ENCODE data around the gene CCDC63. TPM values are rescaled to one million over a fixed set of nuclear protein-coding genes. Genes with fewer than 3 reads are reported as not detected.

Gene CCDC63
- total RNA-seq, 6 donors from 2014 or later: not detected

GRCh38 chr12:110816248-110816647 lies 30.5 kb upstream of the CCDC63 start:
- H3K27ac ChIP-seq: no peak overlapping the region
- no peaks in the 10 kb centered on the region for H3K9me3 ChIP-seq
- no peak for ATAC-seq (ENCODE audit: low FRiP score in 2 of 2)
- WGBS, 2 donors: 100% methylated on average over 1 of the region's 1 CpG
- no peak for TF ChIP-seq POLR2AphosphoS5 (IDR thresholded peaks at IDR 0.05)
- no peaks in the 10 kb centered on the region for H3K27me3 ChIP-seq
- H3K4me3 ChIP-seq: no peak overlapping the region
- no peak for DNase-seq
- no peaks in the 10 kb centered on the region for H3K4me1 ChIP-seq
- no peaks in the 10 kb centered on the region for H3K36me3 ChIP-seq

DNA sequence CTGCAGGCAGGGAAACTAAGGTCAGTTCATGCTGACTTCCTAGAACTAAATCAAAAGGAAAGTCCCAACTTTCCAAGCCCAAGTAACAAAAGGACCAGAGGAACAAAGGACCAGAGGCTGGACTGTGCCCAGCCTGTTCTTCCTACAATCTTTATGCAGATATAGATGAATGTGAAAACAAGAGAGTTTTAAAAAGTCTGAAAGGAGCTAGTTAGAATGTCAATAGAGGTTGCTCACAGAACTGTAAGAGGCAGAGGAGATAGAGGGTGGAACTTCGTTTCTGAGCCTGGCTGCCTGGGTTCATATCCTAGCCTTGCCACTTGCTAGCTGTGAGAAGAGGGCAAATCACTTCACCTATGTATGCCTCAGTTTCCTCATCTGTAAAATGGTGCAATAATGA lies 30.0 kb upstream of the CCDC63 start:
- H3K36me3 ChIP-seq: no peaks in the 10 kb centered on the region
- H3K9me3 ChIP-seq: no peaks in the 10 kb centered on the region
- no peak overlapping the region for H3K27ac ChIP-seq
- DNase-seq (no peak), ATAC-seq (ENCODE audit: low FRiP score in 2 of 2) (no peak)
- 57 to 59% methylated on average over 1 of the region's 1 CpG for WGBS, 2 donors
- TF ChIP-seq POLR2A (IDR thresholded peaks at IDR 0.05) (no peak), POLR2AphosphoS5 (IDR thresholded peaks at IDR 0.05) (no peak), EP300 (IDR thresholded peaks at IDR 0.05) (no peak)
- TF ChIP-seq, protein P1, sequence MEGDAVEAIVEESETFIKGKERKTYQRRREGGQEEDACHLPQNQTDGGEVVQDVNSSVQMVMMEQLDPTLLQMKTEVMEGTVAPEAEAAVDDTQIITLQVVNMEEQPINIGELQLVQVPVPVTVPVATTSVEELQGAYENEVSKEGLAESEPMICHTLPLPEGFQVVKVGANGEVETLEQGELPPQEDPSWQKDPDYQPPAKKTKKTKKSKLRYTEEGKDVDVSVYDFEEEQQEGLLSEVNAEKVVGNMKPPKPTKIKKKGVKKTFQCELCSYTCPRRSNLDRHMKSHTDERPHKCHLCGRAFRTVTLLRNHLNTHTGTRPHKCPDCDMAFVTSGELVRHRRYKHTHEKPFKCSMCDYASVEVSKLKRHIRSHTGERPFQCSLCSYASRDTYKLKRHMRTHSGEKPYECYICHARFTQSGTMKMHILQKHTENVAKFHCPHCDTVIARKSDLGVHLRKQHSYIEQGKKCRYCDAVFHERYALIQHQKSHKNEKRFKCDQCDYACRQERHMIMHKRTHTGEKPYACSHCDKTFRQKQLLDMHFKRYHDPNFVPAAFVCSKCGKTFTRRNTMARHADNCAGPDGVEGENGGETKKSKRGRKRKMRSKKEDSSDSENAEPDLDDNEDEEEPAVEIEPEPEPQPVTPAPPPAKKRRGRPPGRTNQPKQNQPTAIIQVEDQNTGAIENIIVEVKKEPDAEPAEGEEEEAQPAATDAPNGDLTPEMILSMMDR (IDR thresholded peaks at IDR 0.05): no peak
- H3K27me3 ChIP-seq: no peaks in the 10 kb centered on the region
- no peaks in the 10 kb centered on the region for H3K4me1 ChIP-seq
- H3K4me3 ChIP-seq: no peak overlapping the region

DNA sequence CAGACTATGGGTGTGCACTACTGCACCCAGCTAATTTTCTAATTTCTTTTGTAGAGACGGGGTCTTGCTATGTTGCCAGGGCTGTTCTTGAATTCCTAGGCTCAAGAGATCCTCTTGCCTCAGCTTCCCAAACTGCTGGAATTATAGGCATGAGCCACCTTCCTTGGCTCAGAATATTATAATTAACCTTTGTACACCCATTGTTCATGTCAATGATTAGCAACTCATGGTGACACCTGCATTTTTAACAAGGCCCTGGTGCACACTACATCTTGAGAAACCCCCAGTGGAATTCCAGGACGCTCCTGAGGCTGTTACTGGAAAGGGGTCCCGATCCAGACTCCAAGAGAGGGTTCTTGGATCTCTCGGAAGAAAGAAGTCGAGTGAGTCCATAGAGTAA lies 28.3 kb upstream of the CCDC63 start:
- no peaks in the 10 kb centered on the region for H3K9me3 ChIP-seq
- DNase-seq (no peak), ATAC-seq (ENCODE audit: low FRiP score in 2 of 2) (no peak)
- TF ChIP-seq EP300 (IDR thresholded peaks at IDR 0.05) (no peak), POLR2AphosphoS5 (IDR thresholded peaks at IDR 0.05) (no peak)
- no peaks in the 10 kb centered on the region for H3K36me3 ChIP-seq
- H3K4me3 ChIP-seq: no peak overlapping the region
- H3K27me3 ChIP-seq: no peaks in the 10 kb centered on the region
- 83 to 93% methylated on average over 5 of the region's 5 CpGs for WGBS, 2 donors
- H3K4me1 ChIP-seq: no peaks in the 10 kb centered on the region
- H3K27ac ChIP-seq: no peak overlapping the region

GRCh38 chr12:110819150-110819549 lies 27.6 kb upstream of the CCDC63 start:
- Histone ChIP-seq H3K4me3 (no peak overlapping the region), H3K4me1 (no peaks in the 10 kb centered on the region), H3K36me3 (no peaks in the 10 kb centered on the region), H3K27ac (no peak overlapping the region), H3K9me3 (no peaks in the 10 kb centered on the region), H3K27me3 (no peaks in the 10 kb centered on the region)
- DNase-seq: no peak
- 89 to 90% methylated on average over 3 of the region's 3 CpGs for WGBS, 2 donors
- TF ChIP-seq POLR2AphosphoS5 (IDR thresholded peaks at IDR 0.05) (no peak), EP300 (IDR thresholded peaks at IDR 0.05) (no peak), POLR2A (IDR thresholded peaks at IDR 0.05) (no peak)
- TF ChIP-seq, protein P1 (IDR thresholded peaks at IDR 0.05): no peak
- no peak for ATAC-seq (ENCODE audit: low FRiP score in 2 of 2)

DNA sequence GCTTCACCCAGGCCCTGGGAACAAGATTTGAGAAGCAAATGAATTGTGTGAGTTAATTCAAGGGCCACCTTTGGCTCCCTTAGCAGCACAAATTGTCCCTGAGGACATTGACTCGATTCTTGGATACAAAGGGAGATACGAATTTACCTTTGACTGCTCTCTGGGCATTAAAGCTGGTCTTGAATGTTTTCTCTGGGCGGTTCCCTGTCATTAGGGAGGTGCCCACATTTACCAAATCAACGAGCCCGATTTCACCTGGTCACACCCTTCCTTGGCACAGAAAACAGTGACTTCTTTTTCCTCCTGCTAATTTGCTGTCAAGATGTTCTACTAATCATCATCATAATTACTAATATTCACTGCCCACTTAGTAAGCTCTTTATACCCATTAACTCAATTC lies 27.1 kb upstream of the CCDC63 start:
- H3K4me1 ChIP-seq: no peaks in the 10 kb centered on the region
- no peak for DNase-seq
- TF ChIP-seq, protein P1 (IDR thresholded peaks at IDR 0.05): no peak
- TF ChIP-seq EP300 (IDR thresholded peaks at IDR 0.05) (no peak), POLR2A (IDR thresholded peaks at IDR 0.05) (no peak), POLR2AphosphoS5 (IDR thresholded peaks at IDR 0.05) (no peak)
- H3K9me3 ChIP-seq: no peaks in the 10 kb centered on the region
- no peaks in the 10 kb centered on the region for H3K36me3 ChIP-seq
- no peak overlapping the region for H3K4me3 ChIP-seq
- no peak for ATAC-seq (ENCODE audit: low FRiP score in 2 of 2)
- 86 to 87% methylated on average over 5 of the region's 5 CpGs for WGBS, 2 donors
- H3K27ac ChIP-seq: no peak overlapping the region
- no peaks in the 10 kb centered on the region for H3K27me3 ChIP-seq

DNA sequence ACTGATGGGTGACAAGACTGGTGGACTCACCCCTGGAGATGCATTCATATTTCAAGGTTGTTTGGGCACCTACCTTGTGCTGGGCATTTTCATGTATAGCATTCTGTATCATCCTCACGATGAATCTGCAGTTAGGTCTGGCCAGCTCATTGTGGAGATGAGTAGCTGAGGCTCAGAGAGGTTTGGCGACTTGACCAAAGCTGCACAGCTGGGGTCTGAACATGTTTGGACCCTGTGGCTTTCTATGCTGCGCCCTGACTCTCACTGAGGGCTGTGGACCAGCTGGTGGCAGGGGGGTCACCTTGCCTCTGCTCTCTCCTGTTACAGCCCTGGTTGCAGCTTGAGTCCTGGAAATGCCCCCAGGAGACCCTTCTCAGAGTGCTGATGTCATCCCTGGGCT lies 24.9 kb upstream of the CCDC63 start:
- TF ChIP-seq POLR2AphosphoS5 (IDR thresholded peaks at IDR 0.05) (no peak), POLR2A (IDR thresholded peaks at IDR 0.05) (no peak), EP300 (IDR thresholded peaks at IDR 0.05) (no peak)
- TF ChIP-seq, protein P1 (IDR thresholded peaks at IDR 0.05): no peak
- Histone ChIP-seq H3K4me3 (no peak overlapping the region), H3K4me1 (no peaks in the 10 kb centered on the region), H3K27me3 (no peaks in the 10 kb centered on the region), H3K36me3 (no peaks in the 10 kb centered on the region), H3K27ac (no peak overlapping the region), H3K9me3 (no peaks in the 10 kb centered on the region)
- ATAC-seq (ENCODE audit: low FRiP score in 2 of 2) (no peak), DNase-seq (no peak)
- 92 to 97% methylated on average over 3 of the region's 3 CpGs for WGBS, 2 donors
